RWPE1 (cell line): Measurements from ENCODE around the gene TEAD3.

Experiments used
- CTCF ChIA-PET: fragments of 350-600 bp; sonication (Branson Sonifier 250); formaldehyde crosslinking; extraction: SDS; loops from one replicate; lab custom pipeline; 2021; lab: Yijun Ruan, JAX
- POLR2A ChIA-PET: fragments of 400-600 bp; formaldehyde crosslinking; extraction: SDS; loops from one replicate; lab custom pipeline; 2020; ENCODE audit warnings: antibody characterized with exemption; ENCODE audit not compliant: low non-redundant PET; lab: Yijun Ruan, JAX
- DNase-seq: peaks from one replicate; pipeline ENCODE4 v3.0.0; 2012; ENCODE audit warnings: low spot score
- H3K27ac ChIP-seq: fragments of 450-650 bp; 2 replicates; pipeline ENCODE4 v1.5.1; 2017
- TF ChIP-seq, protein P1 (sequence below): fragments of 450-650 bp; conservative IDR thresholded peaks from 2 replicates; pipeline ENCODE4 v1.5.1; 2017; ENCODE audit warnings: low read depth, mild to moderate bottlenecking

TEAD3 gene

DNA sequence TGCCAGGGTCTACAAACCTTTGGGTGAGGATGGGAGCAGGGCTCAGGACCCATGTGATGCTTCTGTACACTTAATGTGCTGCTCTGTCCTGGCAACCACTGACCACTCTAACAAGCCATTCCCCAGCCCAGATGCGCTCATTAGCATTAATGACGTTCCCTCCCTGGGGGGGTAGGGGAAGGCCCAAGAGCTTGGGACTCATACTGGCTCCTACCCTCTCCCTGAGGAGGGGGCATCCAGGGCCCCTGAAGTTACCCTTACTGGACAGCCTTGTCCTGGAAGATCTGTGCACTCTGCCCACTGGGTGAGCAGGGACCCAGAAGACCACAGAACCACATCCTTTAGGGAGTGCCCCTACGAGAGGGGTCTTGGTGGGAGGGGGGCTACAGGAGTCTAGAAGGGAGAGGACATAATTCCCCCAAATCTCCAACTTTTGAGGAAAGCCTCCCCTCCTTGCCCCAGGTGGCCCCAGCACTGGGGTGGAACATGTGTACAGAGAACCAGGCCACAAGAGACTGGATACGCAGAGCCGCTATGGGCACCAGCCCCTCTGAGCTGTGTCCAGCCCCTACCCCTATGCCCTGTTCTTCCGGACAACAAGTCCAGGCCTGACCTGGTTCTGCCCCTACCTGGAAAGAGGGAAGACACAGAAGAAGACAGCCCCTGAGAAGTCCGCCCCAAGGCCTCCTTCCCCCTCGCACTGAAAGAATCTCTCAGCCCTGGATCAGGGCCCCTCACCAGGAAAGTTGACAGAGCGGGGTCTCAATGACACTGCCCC lies 1.4 kb downstream of the TEAD3 start:
- POLR2A ChIA-PET, result interaction anchor here (1.5 kb wide), 1 partner anchor 25 kb away, joined by 5 read pairs; no protein-coding TSS in a partner anchor
- TF ChIP-seq, protein P1, sequence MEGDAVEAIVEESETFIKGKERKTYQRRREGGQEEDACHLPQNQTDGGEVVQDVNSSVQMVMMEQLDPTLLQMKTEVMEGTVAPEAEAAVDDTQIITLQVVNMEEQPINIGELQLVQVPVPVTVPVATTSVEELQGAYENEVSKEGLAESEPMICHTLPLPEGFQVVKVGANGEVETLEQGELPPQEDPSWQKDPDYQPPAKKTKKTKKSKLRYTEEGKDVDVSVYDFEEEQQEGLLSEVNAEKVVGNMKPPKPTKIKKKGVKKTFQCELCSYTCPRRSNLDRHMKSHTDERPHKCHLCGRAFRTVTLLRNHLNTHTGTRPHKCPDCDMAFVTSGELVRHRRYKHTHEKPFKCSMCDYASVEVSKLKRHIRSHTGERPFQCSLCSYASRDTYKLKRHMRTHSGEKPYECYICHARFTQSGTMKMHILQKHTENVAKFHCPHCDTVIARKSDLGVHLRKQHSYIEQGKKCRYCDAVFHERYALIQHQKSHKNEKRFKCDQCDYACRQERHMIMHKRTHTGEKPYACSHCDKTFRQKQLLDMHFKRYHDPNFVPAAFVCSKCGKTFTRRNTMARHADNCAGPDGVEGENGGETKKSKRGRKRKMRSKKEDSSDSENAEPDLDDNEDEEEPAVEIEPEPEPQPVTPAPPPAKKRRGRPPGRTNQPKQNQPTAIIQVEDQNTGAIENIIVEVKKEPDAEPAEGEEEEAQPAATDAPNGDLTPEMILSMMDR, result no peak
- DNase-seq, result no peak
- CTCF ChIA-PET, result interaction anchor here (0.7 kb wide), 1 partner anchor 9 kb away, joined by 3 read pairs; no protein-coding TSS in a partner anchor
- H3K27ac ChIP-seq, result peak overlapping the region; percentile 99

DNA sequence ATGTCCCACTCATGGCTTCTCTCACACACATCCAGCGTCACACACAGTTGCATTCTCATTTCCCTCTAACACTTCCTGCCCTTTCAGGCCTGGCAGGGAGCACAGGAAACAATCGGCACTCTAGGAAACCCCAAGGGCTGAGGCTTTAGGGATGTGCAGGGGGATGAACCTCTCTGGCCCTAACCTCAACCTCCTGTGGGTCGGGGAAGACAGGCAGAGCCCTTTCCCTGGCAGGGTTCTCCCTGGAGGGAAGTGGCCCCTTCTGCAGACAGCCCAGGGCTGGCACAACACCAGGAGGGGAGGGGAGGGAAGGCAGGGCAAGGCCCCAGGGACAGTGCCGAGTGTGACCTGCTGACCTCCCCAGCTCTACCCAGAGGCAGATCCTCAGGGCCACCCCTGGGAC lies 2.7 kb downstream of the TEAD3 start:
- no peak for DNase-seq
- ChIA-PET CTCF (no interaction called here), POLR2A (no interaction called here)
- TF ChIP-seq, protein P1, result no peak
- peak overlapping the region; percentile 99 for H3K27ac ChIP-seq

DNA sequence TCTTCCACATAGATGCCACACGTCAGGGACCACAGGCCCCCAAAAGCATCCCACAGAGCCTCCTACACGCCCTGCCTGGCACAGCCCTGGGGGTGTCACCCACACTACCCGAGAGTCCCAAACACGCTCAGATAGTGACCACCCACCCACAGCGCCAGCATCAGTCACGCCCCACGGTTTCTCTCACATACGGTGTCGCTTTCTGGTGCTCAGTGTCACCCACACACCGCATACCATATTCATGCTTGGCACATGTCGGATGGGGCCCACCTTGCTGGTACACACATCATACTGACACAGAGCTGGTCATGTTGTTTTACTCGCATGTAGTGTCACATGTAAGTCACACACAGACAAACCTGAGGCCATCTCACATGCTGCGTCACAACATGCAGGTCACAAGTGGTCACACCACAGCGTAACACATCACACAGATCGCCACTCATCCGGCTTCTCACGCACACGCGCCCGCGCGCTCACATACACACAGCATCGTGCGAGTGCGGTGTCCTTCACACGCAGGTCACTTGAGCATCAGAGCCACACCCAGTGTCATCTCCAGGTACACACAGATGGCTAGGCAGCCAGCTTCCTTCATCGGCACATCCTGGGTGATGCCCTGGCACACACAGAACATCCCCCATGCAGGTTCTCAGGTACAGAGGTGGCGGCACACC lies 3.4 kb downstream of the TEAD3 start:
- ChIA-PET POLR2A (interaction anchor here (0.6 kb wide), 1 partner anchor 39 kb away, joined by 3 read pairs; no protein-coding TSS in a partner anchor), CTCF (no interaction called here)
- DNase-seq, result no peak
- peak overlapping the region; percentile 99 for H3K27ac ChIP-seq
- TF ChIP-seq, protein P1, result no peak

DNA sequence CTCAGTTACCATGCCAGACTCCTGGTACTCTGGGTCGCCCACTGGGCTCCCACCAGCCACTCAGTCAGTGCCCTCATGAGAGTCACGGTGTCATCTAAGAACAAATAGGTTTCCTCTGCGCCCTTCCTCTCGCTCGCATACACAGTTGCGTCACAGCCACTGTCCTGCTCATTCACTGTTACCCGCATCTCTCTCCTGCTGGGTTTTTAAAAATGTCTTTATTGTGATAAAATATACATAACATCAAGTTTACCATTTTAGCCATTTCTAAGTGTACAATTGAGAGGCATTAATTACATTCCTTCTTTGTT lies 4.0 kb downstream of the TEAD3 start:
- TF ChIP-seq, protein P1, result no peak
- CTCF ChIA-PET, result no interaction called here
- H3K27ac ChIP-seq, result peak overlapping the region; percentile 99
- POLR2A ChIA-PET, result no interaction called here
- DNase-seq, result no peak

DNA sequence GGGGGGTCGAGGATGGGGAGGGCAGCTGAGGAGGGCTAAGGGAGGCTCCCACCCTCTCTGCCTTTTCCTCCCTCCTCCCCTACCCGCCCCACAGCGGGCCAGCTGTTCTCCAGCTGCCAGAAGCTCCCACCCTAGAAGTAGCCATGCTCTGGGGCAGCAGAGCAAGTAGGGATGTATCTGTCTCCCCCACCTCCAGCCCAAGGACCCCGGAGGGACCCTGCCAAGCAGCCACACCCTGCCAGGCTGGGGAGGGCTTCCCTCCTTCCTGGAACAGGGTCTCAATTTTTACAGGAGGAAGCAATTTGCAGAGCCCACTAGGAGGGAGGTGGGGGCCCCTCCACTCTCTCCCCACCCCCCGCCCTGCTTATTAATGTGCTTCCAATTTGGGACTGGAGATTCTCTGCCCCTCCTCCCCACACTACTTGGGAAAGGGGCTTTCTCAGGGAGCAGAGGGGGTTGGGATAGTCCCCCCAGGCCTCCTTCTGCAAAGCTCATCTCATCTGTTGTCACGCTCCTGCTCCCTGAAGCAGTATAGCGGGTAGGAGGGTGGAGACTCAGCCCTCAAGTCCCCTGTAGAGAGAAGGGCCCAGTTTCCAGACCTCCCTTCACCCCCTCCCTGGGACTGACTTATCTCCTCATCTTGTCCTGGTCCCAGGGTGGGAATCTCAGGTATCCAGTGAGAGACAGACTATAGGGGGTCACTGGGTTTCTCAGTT lies 4.5 kb downstream of the TEAD3 start:
- H3K27ac ChIP-seq, result peak overlapping the region; percentile 99
- TF ChIP-seq, protein P1, result no peak
- CTCF ChIA-PET, result no interaction called here
- POLR2A ChIA-PET, result no interaction called here
- DNase-seq, result no peak

DNA sequence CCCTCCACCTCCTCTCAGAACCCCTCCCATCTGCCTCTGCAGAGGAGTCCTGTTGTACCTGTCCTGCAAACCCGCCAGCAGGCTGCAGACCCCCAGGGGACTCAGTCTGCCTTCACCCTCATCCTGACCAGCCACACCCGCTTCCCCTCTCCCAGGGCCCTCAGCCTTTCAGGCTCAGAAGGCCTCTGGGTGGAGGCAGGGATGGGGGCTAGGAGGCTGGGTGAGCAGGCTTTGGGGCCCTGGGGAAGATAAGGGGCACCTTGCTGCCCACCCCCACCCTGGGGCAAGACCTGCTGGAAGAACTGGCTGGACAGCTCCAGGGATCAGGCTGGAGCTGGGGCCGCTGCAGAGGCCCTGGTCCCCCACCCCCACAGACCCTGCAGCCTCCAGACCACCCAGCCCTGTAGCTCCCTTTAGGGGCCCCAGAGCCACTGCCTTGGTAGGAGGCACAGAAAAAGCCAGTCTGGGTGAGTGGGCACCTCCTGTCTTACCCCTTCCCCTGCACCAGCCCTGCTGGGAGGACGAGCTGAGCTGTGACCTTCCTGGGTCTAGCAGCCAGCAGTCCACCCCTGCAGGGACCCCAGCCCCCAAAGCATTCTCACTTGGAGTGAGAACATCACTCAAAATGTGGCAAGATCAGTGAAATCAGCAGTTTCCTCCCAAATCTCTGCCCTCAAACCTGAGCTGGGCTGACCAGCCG lies 5.2 kb downstream of the TEAD3 start:
- peak overlapping the region; percentile 99 for H3K27ac ChIP-seq
- no peak for DNase-seq
- CTCF ChIA-PET, result no interaction called here
- TF ChIP-seq, protein P1, result no peak
- POLR2A ChIA-PET, result interaction anchor here (0.6 kb wide), 1 partner anchor 38 kb away, joined by 3 read pairs; no protein-coding TSS in a partner anchor
